CD8-positive, alpha-beta memory T cell (primary cell): ENCODE measurements around the gene EPPIN. TPM values are rescaled to one million over a fixed set of nuclear protein-coding genes. Genes with fewer than 3 reads are reported as not detected.

Experiments used
- CTCF ChIA-PET: fragments of 350-600 bp; sonication (Branson Sonifier 250); formaldehyde crosslinking; loops from one replicate; lab custom pipeline; 2021; ENCODE audit warnings: antibody characterized with exemption; lab: Charles Lee
- POLR2A ChIA-PET: fragments of 350-600 bp; sonication (Branson Sonifier 250); formaldehyde crosslinking; loops from one replicate; lab custom pipeline; 2021; ENCODE audit warnings: antibody characterized with exemption; lab: Charles Lee
- DNase-seq, 5 donors: peaks; one replicate each; pipeline versions ENCODE4 v3.0.0 to v3.0.0-alpha.2; 2020 to 2022; ENCODE audit warnings: mixed read lengths in 1 of 5
- H3K27ac ChIP-seq: one replicate; pipeline ENCODE4 v1.7.0; 2013; ENCODE audit warnings: low read depth, mild to moderate bottlenecking, low read length, moderate library complexity
- H3K27me3 ChIP-seq: 2 replicates; pipeline ENCODE4 v1.7.0; 2013; ENCODE audit warnings: low read length, mild to moderate bottlenecking; ENCODE audit not compliant: insufficient read depth, poor library complexity, severe bottlenecking
- H3K36me3 ChIP-seq: 2 replicates; pipeline ENCODE4 v1.7.0; 2013; ENCODE audit warnings: mild to moderate bottlenecking, low read length, moderate library complexity; ENCODE audit not compliant: insufficient read depth
- H3K4me1 ChIP-seq: 2 replicates; pipeline ENCODE4 v1.7.0; 2013; ENCODE audit warnings: mild to moderate bottlenecking, low read length, moderate library complexity; ENCODE audit not compliant: insufficient read depth
- H3K4me3 ChIP-seq: 2 replicates; pipeline ENCODE4 v1.7.0; 2013; ENCODE audit warnings: mild to moderate bottlenecking, low read length
- H3K9me3 ChIP-seq: 2 replicates; pipeline ENCODE4 v1.7.0; 2013; ENCODE audit warnings: mild to moderate bottlenecking, low read length
- H3K27ac Mint-ChIP-seq, 8 donors: one replicate each; pipeline ENCODE4 v1.8.0; 2020 to 2021; ENCODE audit warnings: mixed read lengths in 8 of 8, mild to moderate bottlenecking in 6 of 8, inconsistent platforms in 3 of 8, moderate library complexity in 3 of 8
- H3K27me3 Mint-ChIP-seq, 2 donors: one replicate each; pipeline ENCODE4 v1.8.0; 2020 to 2021; ENCODE audit warnings: mixed read lengths in 2 of 2, mild to moderate bottlenecking in 1 of 2, moderate library complexity in 1 of 2
- H3K36me3 Mint-ChIP-seq, 3 donors: one replicate each; pipeline ENCODE4 v1.8.0; 2020 to 2021; ENCODE audit warnings: mixed read lengths in 3 of 3, inconsistent platforms in 1 of 3, mild to moderate bottlenecking in 1 of 3
- H3K4me1 Mint-ChIP-seq, 3 donors: one replicate each; pipeline ENCODE4 v1.8.0; 2020 to 2021; ENCODE audit warnings: mixed read lengths in 3 of 3, inconsistent platforms in 1 of 3, mild to moderate bottlenecking in 1 of 3
- H3K4me3 Mint-ChIP-seq, 7 donors: one replicate each; pipeline ENCODE4 v1.8.0; 2020 to 2021; ENCODE audit warnings: mixed read lengths in 7 of 7, mild to moderate bottlenecking in 6 of 7, moderate library complexity in 4 of 7, inconsistent platforms in 2 of 7
- H3K9me3 Mint-ChIP-seq, 5 donors: one replicate each; pipeline ENCODE4 v1.8.0; 2020 to 2022; ENCODE audit warnings: mixed read lengths in 5 of 5, mild to moderate bottlenecking in 3 of 5, moderate library complexity in 2 of 5, inconsistent platforms in 1 of 5
- polyA plus RNA-seq: library from polyadenylated mRNA; unstranded; fragments of 300-500 nt; fragmentation: Illumina TruSeq; gene quantifications from one replicate; pipeline ENCODE4 v1.2.3, GENCODE V29; 2021
- total RNA-seq, 2 experiments: library from RNA; stranded (reverse); gene quantifications; one replicate each; pipeline ENCODE4 v1.2.3, GENCODE V29; 2021

Gene EPPIN
- total and polyA plus RNA-seq, 3 experiments from 2014 or later, result not detected

DNA sequence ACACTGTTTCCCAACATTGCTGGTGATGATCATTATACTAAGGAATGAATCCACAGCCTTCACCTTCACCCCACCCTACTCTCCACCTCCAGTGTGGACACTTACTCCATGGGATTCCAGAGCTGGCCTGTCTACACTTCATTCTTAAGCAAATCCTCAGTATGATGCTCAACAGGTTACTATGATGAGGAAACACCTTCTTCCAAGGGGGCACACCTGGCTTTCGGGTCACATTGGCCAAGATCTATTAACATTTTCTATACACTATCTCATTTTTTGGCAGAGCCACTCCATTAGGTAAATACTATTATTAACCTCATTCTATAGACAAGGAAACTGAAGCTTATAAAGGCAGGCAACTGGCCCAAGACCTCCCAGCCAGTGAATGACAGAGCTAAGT, 8.0 kb upstream of the EPPIN start:
- no peaks in the 10 kb centered on the region for H3K4me1 Mint-ChIP-seq
- CTCF ChIA-PET, result no interaction called here

DNA sequence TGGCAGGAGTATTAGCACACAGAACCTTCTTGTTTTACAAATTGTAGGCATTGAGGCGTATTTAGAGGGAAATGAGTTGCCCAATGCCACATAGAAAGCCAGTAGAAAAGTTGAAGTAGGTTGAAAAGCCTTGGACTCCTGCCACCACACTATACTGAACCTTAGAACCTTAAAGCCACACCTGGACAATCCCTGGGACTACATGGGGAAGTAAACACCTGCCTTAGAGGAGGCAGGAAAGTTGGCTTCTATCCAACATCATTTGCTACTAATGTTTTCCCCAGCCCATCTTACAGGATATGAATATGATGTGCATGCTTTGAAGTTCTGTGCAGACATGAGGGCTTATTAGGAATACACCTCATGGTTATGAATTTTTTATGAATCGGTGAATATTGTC, 5.3 kb upstream of the EPPIN start:
- ChIA-PET CTCF (no interaction called here), POLR2A (no interaction called here)
- no peaks in the 10 kb centered on the region for H3K36me3 Mint-ChIP-seq

More for the DNA sequence above, 8.0 kb upstream of the EPPIN start:
- Mint-ChIP-seq H3K27ac (no peak overlapping the region), H3K9me3 (peaks cover 0 to 4% (median 1%) of the 10 kb centered on the region in 5 donors), H3K27me3 (peaks cover 6 to 43% of the 10 kb centered on the region in 2 donors), H3K4me3 (no peak overlapping the region), H3K36me3 (no peaks in the 10 kb centered on the region)
- Histone ChIP-seq H3K9me3 (no peaks in the 10 kb centered on the region), H3K4me3 (no peak overlapping the region), H3K36me3 (no peaks in the 10 kb centered on the region), H3K27me3 (no peaks in the 10 kb centered on the region), H3K27ac (no peak overlapping the region), H3K4me1 (no peaks in the 10 kb centered on the region)
- no peak for DNase-seq
- POLR2A ChIA-PET, result no interaction called here

GRCh38 chr20:45550765-45551164, 3.6 kb upstream of the EPPIN start:
- POLR2A ChIA-PET, result no interaction called here
- no peaks in the 10 kb centered on the region for H3K36me3 Mint-ChIP-seq

More for the DNA sequence above, 5.3 kb upstream of the EPPIN start:
- no peak for DNase-seq
- H3K9me3 Mint-ChIP-seq, result peaks cover 0 to 5% (median 3%) of the 10 kb centered on the region in 5 donors
- H3K4me3 ChIP-seq, result no peak overlapping the region
- peaks cover 15 to 39% of the 10 kb centered on the region in 2 donors for H3K27me3 Mint-ChIP-seq
- H3K27ac ChIP-seq, result no peak overlapping the region
- no peaks in the 10 kb centered on the region for H3K36me3 ChIP-seq
- H3K4me1 Mint-ChIP-seq, result no peaks in the 10 kb centered on the region
- H3K4me3 Mint-ChIP-seq, result no peak overlapping the region
- H3K27me3 ChIP-seq, result no peaks in the 10 kb centered on the region
- H3K9me3 ChIP-seq, result no peaks in the 10 kb centered on the region
- no peak overlapping the region for H3K27ac Mint-ChIP-seq
- H3K4me1 ChIP-seq, result no peaks in the 10 kb centered on the region

DNA sequence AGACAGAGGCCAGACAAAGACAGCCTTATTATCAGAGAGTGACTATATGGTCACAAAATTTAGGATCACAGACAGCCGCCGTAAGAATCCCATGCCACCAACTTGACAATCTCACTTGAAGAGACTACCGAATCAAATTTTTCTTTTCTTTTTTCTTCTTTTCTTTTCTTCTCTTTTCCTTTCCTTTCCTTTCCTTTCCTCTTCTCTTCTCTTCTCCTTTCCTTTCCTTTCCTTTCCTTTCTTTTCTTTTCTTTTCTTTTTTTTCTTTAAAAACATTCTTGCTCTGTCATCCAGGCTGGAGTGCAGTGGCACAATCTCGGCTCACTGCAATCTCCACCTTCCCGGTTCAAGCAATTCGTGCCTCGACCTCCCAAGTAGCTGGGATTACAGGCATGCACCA, 1.2 kb upstream of the EPPIN start:
- Histone ChIP-seq H3K27me3 (peaks cover 5% of the 10 kb centered on the region), H3K27ac (no peak overlapping the region), H3K4me3 (no peak overlapping the region), H3K9me3 (no peaks in the 10 kb centered on the region), H3K36me3 (no peaks in the 10 kb centered on the region), H3K4me1 (no peaks in the 10 kb centered on the region)
- POLR2A ChIA-PET, result no interaction called here
- DNase-seq, result no peak
- Mint-ChIP-seq H3K36me3 (no peaks in the 10 kb centered on the region), H3K4me1 (no peaks in the 10 kb centered on the region), H3K27me3 (peaks cover 17 to 40% of the 10 kb centered on the region in 2 donors), H3K9me3 (peaks cover 0 to 3% (median 3%) of the 10 kb centered on the region in 5 donors), H3K4me3 (no peak overlapping the region), H3K27ac (no peak overlapping the region)
- CTCF ChIA-PET, result no interaction called here

More at GRCh38 chr20:45550765-45551164, 3.6 kb upstream of the EPPIN start:
- no peak overlapping the region for H3K4me3 ChIP-seq
- Mint-ChIP-seq H3K27ac (no peak overlapping the region), H3K9me3 (peaks cover 0 to 5% (median 3%) of the 10 kb centered on the region in 5 donors), H3K4me1 (no peaks in the 10 kb centered on the region), H3K27me3 (peaks cover 16 to 36% of the 10 kb centered on the region in 2 donors), H3K4me3 (no peak overlapping the region)
- H3K9me3 ChIP-seq, result no peaks in the 10 kb centered on the region
- DNase-seq, result no peak
- H3K4me1 ChIP-seq, result no peaks in the 10 kb centered on the region
- H3K36me3 ChIP-seq, result no peaks in the 10 kb centered on the region
- CTCF ChIA-PET, result interaction anchor here (0.6 kb wide), 1 partner anchor 220 kb away, joined by 3 read pairs; no protein-coding TSS in a partner anchor
- H3K27ac ChIP-seq, result no peak overlapping the region
- H3K27me3 ChIP-seq, result no peaks in the 10 kb centered on the region

DNA sequence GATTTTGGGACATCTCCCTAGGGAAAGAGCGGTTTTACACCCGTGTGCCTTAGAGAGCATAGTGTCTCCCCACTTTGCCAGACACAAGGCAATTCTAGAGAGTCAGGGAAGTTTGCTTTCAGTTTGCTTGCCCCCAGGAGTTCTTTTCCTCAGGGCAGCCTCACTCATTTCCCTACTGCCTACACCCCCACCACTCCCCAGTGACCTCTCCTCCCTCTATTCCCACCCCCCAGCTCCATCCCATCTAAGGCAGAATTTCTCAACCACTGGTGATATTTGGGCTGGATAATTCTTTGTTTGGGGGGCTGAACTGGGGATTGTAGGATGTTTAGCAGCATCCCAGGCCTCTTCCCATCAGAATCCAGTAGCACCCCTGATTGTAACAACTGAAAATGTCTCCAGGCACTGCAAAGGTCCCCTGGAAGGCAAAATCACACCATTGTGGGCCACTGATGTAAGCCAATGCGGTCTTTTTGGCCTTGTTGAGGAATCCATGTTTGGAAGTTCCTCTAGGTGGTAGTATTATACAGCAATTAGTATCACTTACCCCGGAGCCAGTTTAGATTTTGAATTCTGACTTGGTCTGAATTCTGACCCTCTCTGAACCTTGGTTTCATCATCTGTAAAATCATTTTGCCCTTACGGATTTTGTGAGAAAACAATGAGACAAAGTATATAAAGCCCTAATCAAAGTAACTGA, 1.3 kb downstream of the EPPIN start:
- Histone ChIP-seq H3K36me3 (no peaks in the 10 kb centered on the region), H3K4me1 (no peaks in the 10 kb centered on the region), H3K9me3 (no peaks in the 10 kb centered on the region), H3K27ac (no peak overlapping the region), H3K27me3 (peaks cover 5% of the 10 kb centered on the region), H3K4me3 (no peak overlapping the region)
- H3K9me3 Mint-ChIP-seq, result peaks cover 0 to 3% (median 0%) of the 10 kb centered on the region in 5 donors
- peaks cover 18 to 44% of the 10 kb centered on the region in 2 donors for H3K27me3 Mint-ChIP-seq
- no peaks in the 10 kb centered on the region for H3K36me3 Mint-ChIP-seq
- no peak overlapping the region for H3K4me3 Mint-ChIP-seq
- no peak for DNase-seq
- H3K4me1 Mint-ChIP-seq, result no peaks in the 10 kb centered on the region
- ChIA-PET CTCF (no interaction called here), POLR2A (no interaction called here)
- no peak overlapping the region for H3K27ac Mint-ChIP-seq

GRCh38 chr20:45545351-45545750, 1.9 kb downstream of the EPPIN start:
- H3K27ac ChIP-seq, result no peak overlapping the region
- Mint-ChIP-seq H3K27ac (no peak overlapping the region), H3K27me3 (peaks cover 19 to 49% of the 10 kb centered on the region in 2 donors), H3K4me3 (no peak overlapping the region), H3K36me3 (no peaks in the 10 kb centered on the region), H3K9me3 (peaks cover 0 to 3% (median 0%) of the 10 kb centered on the region in 5 donors), H3K4me1 (no peaks in the 10 kb centered on the region)
- H3K4me1 ChIP-seq, result no peaks in the 10 kb centered on the region
- peaks cover 5% of the 10 kb centered on the region for H3K27me3 ChIP-seq
- H3K9me3 ChIP-seq, result no peaks in the 10 kb centered on the region
- CTCF ChIA-PET, result no interaction called here
- no peaks in the 10 kb centered on the region for H3K36me3 ChIP-seq
- POLR2A ChIA-PET, result no interaction called here
- no peak for DNase-seq
- H3K4me3 ChIP-seq, result no peak overlapping the region

DNA sequence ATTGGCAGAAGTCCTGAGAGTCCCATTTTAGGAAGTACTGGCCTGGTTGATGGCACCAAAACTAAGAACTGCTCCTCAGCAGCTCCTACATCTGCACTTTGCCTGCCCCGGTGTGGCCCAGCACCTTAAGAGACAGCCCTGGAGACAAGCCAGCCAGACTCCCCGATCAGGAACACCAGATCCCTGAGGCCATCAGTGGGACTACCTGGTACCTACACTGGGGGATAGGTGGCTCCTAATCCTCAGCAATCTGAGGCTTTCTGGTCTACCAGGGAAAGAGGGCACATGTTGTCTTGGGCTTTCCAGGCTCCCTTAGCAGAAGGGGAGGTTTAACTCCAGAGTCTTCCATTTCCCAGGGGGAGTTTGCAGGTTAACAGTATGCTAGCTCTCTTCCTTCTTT, 7.8 kb downstream of the EPPIN start, which contains the start of gene WFDC6:
Gene WFDC6 (minus strand): TSS at position 101 of the 400 bp plus-strand sequence. CDS start 75 bp downstream, at position 26.
- no peak within 1 kb of the TSS for H3K27ac ChIP-seq
- no peaks in the 10 kb centered on the region for H3K36me3 ChIP-seq
- no peaks in the 10 kb centered on the region for H3K4me1 Mint-ChIP-seq
- H3K27ac Mint-ChIP-seq, result no peak within 1 kb of the TSS
- H3K4me3 ChIP-seq, result no peak within 1 kb of the TSS
- H3K4me3 Mint-ChIP-seq, result no peak within 1 kb of the TSS
- POLR2A ChIA-PET, result no interaction called here
- no peaks in the 10 kb centered on the region for H3K9me3 Mint-ChIP-seq
- peaks cover 10% of the 10 kb centered on the region for H3K27me3 ChIP-seq
- CTCF ChIA-PET, result no interaction called here
- H3K4me1 ChIP-seq, result no peaks in the 10 kb centered on the region
- peaks cover 13 to 41% of the 10 kb centered on the region in 2 donors for H3K27me3 Mint-ChIP-seq
- H3K36me3 Mint-ChIP-seq, result no peaks in the 10 kb centered on the region
- no peaks in the 10 kb centered on the region for H3K9me3 ChIP-seq
- DNase-seq, result no peak

DNA sequence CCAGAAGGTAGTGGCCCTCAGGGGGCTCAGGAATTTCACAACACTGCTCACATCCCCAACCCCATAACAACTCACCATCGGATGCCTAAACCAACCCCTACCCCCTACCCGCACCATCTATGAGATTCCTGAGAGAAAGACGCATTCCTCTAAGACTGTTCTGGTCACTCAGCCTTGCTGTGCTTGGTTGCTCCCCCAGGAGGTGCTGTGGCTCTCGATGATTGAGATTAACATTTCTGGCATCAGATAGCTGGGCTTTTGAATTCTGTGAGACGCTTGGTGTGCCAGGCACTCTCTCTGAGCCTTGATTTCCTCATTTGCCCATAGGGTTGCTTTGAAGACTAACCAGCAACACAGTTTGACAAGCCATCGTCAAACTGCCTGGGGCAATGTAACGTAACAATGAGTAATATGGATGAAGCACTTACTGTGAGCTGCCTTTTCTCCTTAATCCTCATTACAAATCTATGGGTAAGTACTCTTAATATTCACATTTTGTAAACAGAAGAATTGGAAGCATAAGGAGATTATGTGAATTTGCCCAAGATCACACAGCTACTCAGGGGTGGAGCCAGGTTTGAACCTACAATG, 8.9 kb downstream of the EPPIN start:
- Mint-ChIP-seq H3K27me3 (peaks cover 10 to 37% of the 10 kb centered on the region in 2 donors), H3K4me3 (no peak overlapping the region), H3K36me3 (no peaks in the 10 kb centered on the region), H3K9me3 (no peaks in the 10 kb centered on the region), H3K27ac (no peak overlapping the region), H3K4me1 (no peaks in the 10 kb centered on the region)
- peaks cover 10% of the 10 kb centered on the region for H3K27me3 ChIP-seq
- no peaks in the 10 kb centered on the region for H3K36me3 ChIP-seq
- no peak for DNase-seq
- no peaks in the 10 kb centered on the region for H3K4me1 ChIP-seq
- H3K4me3 ChIP-seq, result no peak overlapping the region
- CTCF ChIA-PET, result no interaction called here
- POLR2A ChIA-PET, result no interaction called here
- no peaks in the 10 kb centered on the region for H3K9me3 ChIP-seq
- H3K27ac ChIP-seq, result no peak overlapping the region
